Kidney (tissue), 14 donors: ENCODE data around the gene ZNF460. TPM values are rescaled to one million over a fixed set of nuclear protein-coding genes. Genes with fewer than 3 reads are reported as not detected.

Experiments used
- DNase-seq, 5 donors: peaks; one replicate each; pipeline ENCODE4 v3.0.0-alpha.2; 2013 to 2020
- FAIRE-seq: peaks from 2 replicates; lab custom pipeline; 2012; peaks lifted over from hg19 to GRCh38; lab: Jason Lieb, UNC
- H3K27ac ChIP-seq, 2 donors: one replicate each; pipeline ENCODE4 v1.7.0; 2013; ENCODE audit warnings: low read depth in 2 of 2, low read length in 2 of 2, inconsistent platforms in 1 of 2
- H3K27me3 ChIP-seq: one replicate; pipeline ENCODE4 v1.7.1; 2013; ENCODE audit warnings: low read length, inconsistent platforms; ENCODE audit not compliant: control insufficient read depth, insufficient read depth
- H3K36me3 ChIP-seq, 3 donors: one replicate each; pipeline versions ENCODE4 v1.7.0 to v1.7.1; 2013; ENCODE audit warnings: low read length in 3 of 3, control low read depth in 1 of 3, inconsistent platforms in 1 of 3; ENCODE audit not compliant: insufficient read depth in 3 of 3, control insufficient read depth in 2 of 3
- H3K4me1 ChIP-seq, 3 donors: one replicate each; pipeline versions ENCODE4 v1.7.0 to v1.7.1; 2013; ENCODE audit warnings: low read length in 3 of 3, inconsistent platforms in 1 of 3, low read depth in 1 of 3; ENCODE audit not compliant: control insufficient read depth in 2 of 3, insufficient read depth in 2 of 3
- H3K4me3 ChIP-seq, 3 donors: one replicate each; pipeline versions ENCODE4 v1.7.0 to v1.8.1; 2013; ENCODE audit warnings: low read length in 3 of 3, control low read depth in 1 of 3, inconsistent platforms in 1 of 3
- H3K9ac ChIP-seq, 3 donors: one replicate each; pipeline versions ENCODE4 v1.7.0 to v1.7.1; 2013; ENCODE audit warnings: low read length in 3 of 3, control low read depth in 1 of 3, inconsistent platforms in 1 of 3
- H3K9me3 ChIP-seq, 3 donors: one replicate each; pipeline versions ENCODE4 v1.7.0 to v1.7.1; 2013; ENCODE audit warnings: low read length in 3 of 3, control low read depth in 1 of 3, inconsistent platforms in 1 of 3; ENCODE audit not compliant: control insufficient read depth in 2 of 3, insufficient read depth in 1 of 3
- intact Hi-C: fragments of 100-400 bp; cut with DNase I; formaldehyde crosslinking; loops from one replicate; pipeline ENCODE4 v1.11.1; 2022
- polyA plus RNA-seq: library from polyadenylated mRNA; stranded (reverse); fragments of 350-450 nt; fragmentation: Illumina TruSeq; extraction: RNeasy Lipid Tissue Mini Kit (QIAGEN cat#74804); gene quantifications from one replicate; pipeline ENCODE4 v1.2.3, GENCODE V29; 2014; ENCODE audit warnings: low read depth, low replicate concordance; ENCODE audit not compliant: insufficient read depth
- total RNA-seq: library from RNA; stranded (reverse); fragmentation: NEBNext Ultra II Directional; extraction: Animal tissue kit (Norgen Biotek cat#: 25700); gene quantifications from one replicate; pipeline ENCODE4 v1.2.1, GENCODE V29; 2021
- TF ChIP-seq, protein P1 (sequence below): IDR thresholded peaks from 3 replicates; pipeline ENCODE4 v1.5.1; 2012; ENCODE audit warnings: mild to moderate bottlenecking, moderate library complexity, borderline replicate concordance; ENCODE audit not compliant: insufficient read depth; ENCODE audit errors: extremely low read depth
- donor health status: control.
- donor health status: control.
- donor health status: control.
- donor health status: control.
- donor health status: control.
- donor health status: DM: yes; HTN: yes; CAD: no.
- donor health status: Normal renal cell carcinoma (clear cell type).

Gene ZNF460
- total and polyA plus RNA-seq, 2 donors from 2014 or later = 0.62 to 81.3 TPM

DNA sequence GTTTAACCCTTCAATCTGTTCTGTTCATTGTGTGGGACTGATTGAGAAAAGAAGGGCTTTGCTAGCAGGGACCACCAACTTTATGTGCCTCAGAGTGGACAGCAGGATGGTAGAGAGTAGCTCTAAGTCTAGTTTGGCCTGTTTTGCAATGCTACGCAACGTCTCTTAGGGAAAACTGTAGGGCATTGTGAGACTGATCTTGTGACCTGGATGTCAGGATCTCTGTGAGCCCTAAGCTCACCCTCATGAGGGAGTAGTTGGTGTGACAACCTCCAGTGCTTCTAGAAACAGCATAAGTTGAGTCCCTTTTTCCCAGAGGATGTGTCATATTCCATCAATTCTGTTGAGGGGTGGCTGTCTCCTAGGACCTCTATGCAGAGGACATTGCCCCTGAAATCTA, 30.5 kb downstream of the ZNF460 start:
- H3K4me1 ChIP-seq = no peaks in the 10 kb centered on the region
- intact Hi-C loops = no loop called here
- H3K9me3 ChIP-seq = no peaks in the 10 kb centered on the region
- peaks cover 2% of the 10 kb centered on the region for H3K27me3 ChIP-seq
- H3K9ac ChIP-seq = no peak overlapping the region
- TF ChIP-seq, protein P1, sequence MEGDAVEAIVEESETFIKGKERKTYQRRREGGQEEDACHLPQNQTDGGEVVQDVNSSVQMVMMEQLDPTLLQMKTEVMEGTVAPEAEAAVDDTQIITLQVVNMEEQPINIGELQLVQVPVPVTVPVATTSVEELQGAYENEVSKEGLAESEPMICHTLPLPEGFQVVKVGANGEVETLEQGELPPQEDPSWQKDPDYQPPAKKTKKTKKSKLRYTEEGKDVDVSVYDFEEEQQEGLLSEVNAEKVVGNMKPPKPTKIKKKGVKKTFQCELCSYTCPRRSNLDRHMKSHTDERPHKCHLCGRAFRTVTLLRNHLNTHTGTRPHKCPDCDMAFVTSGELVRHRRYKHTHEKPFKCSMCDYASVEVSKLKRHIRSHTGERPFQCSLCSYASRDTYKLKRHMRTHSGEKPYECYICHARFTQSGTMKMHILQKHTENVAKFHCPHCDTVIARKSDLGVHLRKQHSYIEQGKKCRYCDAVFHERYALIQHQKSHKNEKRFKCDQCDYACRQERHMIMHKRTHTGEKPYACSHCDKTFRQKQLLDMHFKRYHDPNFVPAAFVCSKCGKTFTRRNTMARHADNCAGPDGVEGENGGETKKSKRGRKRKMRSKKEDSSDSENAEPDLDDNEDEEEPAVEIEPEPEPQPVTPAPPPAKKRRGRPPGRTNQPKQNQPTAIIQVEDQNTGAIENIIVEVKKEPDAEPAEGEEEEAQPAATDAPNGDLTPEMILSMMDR = no peak
- H3K4me3 ChIP-seq = no peak overlapping the region
- H3K27ac ChIP-seq = no peak overlapping the region
- no peak for DNase-seq
- no peak for FAIRE-seq
- H3K36me3 ChIP-seq = no peaks in the 10 kb centered on the region

DNA sequence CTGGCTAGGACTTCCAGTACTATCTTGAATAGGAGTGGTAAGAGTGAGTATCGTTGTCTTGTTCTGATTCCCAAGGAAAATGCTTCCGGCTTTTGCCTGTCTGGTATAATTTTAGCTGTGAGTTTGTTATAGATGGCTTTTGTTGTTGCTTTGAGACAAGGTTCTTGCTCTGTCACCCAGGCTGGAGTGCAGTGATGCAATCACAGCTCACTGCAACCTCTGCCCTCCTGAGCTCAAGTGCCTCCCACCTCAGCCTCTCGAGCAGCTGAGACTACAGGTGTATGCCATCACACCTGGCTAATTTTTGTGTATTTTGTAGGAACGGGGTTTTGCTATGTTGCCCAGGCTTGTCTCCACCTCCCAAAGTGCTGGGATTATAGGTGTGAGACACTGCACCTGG, 33.9 kb downstream of the ZNF460 start:
- no peaks in the 10 kb centered on the region for H3K9me3 ChIP-seq
- intact Hi-C loops = no loop called here
- FAIRE-seq = no peak

DNA sequence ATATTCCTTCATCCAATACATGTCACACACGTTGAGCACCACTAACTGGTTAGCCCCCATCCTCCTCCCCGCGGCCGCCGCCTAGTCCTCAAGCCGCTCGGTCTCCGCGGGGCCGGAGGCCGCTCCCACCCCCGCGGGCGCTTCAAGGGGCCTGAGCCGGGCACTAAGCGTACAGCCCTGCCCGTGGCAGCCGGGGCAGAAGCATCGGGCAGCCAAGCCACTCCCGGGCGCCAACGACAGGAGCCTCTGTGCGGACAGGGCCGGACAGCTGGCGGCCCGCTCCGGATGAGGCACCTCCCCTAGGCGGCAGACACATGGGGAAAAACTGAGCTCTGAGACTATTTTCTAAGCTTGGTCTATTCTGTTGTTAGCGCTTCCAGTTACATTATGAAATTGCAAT, 37.2 kb downstream of the ZNF460 start:
- H3K27me3 ChIP-seq = peaks cover 10% of the 10 kb centered on the region
- H3K9me3 ChIP-seq = no peaks in the 10 kb centered on the region
- H3K27ac ChIP-seq = no peak overlapping the region
- no peak for FAIRE-seq
- intact Hi-C loops = no loop called here
- H3K9ac ChIP-seq = no peak overlapping the region
- peaks cover 0 to 2% (median 0%) of the 10 kb centered on the region in 3 donors for H3K36me3 ChIP-seq
- H3K4me3 ChIP-seq = no peak overlapping the region
- H3K4me1 ChIP-seq = peaks cover 6 to 17% (median 14%) of the 10 kb centered on the region in 3 donors
- TF ChIP-seq, protein P1 = no peak
- no peak for DNase-seq

More for the DNA sequence above, 33.9 kb downstream of the ZNF460 start:
- no peak overlapping the region for H3K9ac ChIP-seq
- peaks cover 10% of the 10 kb centered on the region for H3K27me3 ChIP-seq
- no peak overlapping the region for H3K27ac ChIP-seq
- DNase-seq = no peak
- TF ChIP-seq, protein P1 = no peak
- H3K4me1 ChIP-seq = no peaks in the 10 kb centered on the region
- H3K36me3 ChIP-seq = no peaks in the 10 kb centered on the region
- no peak overlapping the region for H3K4me3 ChIP-seq

DNA sequence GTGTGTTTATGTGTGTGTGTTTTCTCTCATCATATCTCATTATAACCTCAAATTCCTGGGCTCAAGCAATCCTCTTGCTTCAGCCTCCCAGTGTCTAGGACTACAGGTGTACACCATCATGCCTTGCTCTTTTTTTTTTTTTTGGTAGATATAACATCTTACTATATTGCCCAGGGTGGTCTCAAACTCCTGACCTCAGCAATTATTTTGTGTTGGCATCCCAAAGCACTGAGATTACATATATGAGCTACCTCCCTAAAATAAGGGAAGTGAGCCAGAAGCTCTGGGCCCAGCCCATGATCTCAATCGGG, 39.5 kb downstream of the ZNF460 start:
- Histone ChIP-seq H3K4me3 (peak overlapping the region; percentile 93 to 96 (median 93)), H3K9me3 (no peaks in the 10 kb centered on the region), H3K27me3 (peaks cover 10% of the 10 kb centered on the region), H3K9ac (peak overlapping the region; percentile 14 to 95 (median 64)), H3K27ac (peak overlapping the region; percentile 82 to 85), H3K36me3 (peaks cover 5 to 12% (median 11%) of the 10 kb centered on the region in 3 donors), H3K4me1 (peaks cover 6 to 17% (median 14%) of the 10 kb centered on the region in 3 donors)
- intact Hi-C loops = no loop called here
- no peak for FAIRE-seq
- TF ChIP-seq, protein P1 = no peak
- no peak for DNase-seq
